Right lobe of liver (tissue), 6 donors: ENCODE results near the gene SIM1. TPM values are rescaled to one million over a fixed set of nuclear protein-coding genes. Genes with fewer than 3 reads are reported as not detected.

Source experiments
- ATAC-seq, 4 donors: fragments of 200-7000 bp; cut with Tn5 transposase; one replicate each; pipeline ENCODE4 v1.9.1; 2020; ENCODE audit warnings: mild to moderate bottlenecking in 4 of 4, moderate library complexity in 4 of 4
- DNase-seq, 3 donors: peaks; one replicate each; pipeline ENCODE4 v3.0.0-alpha.2; 2020
- H3K27ac ChIP-seq, 3 donors: fragments of 200-600 bp; one replicate each; pipeline ENCODE4 v1.8.0; 2022
- H3K27me3 ChIP-seq, 2 donors: fragments of 200-600 bp; one replicate each; pipeline ENCODE4 v1.8.0; 2022
- H3K36me3 ChIP-seq, 4 donors: fragments of 200-600 bp; sonication (generic) in 1 of 4; one replicate each; pipeline versions ENCODE4 v1.5.1 to v1.8.0; 2017 to 2022; ENCODE audit warnings: control low read depth in 1 of 4
- H3K4me1 ChIP-seq, 4 donors: fragments of 200-600 bp; sonication (generic) in 1 of 4; one replicate each; pipeline versions ENCODE4 v1.5.1 to v1.8.0; 2017 to 2022; ENCODE audit warnings: control low read depth in 1 of 4
- H3K4me3 ChIP-seq, 3 donors: fragments of 200-600 bp; one replicate each; pipeline ENCODE4 v1.8.0; 2022
- H3K9me3 ChIP-seq, 4 donors: fragments of 200-600 bp; sonication (generic) in 1 of 4; one replicate each; pipeline versions ENCODE4 v1.5.1 to v1.8.0; 2017 to 2022; ENCODE audit warnings: control low read depth in 1 of 4
- POLR2A ChIP-seq: fragments of 450-650 bp; IDR thresholded peaks from one replicate; pipeline ENCODE4 v1.6.1; 2017; ENCODE audit warnings: antibody characterized with exemption, mild to moderate bottlenecking
- WGBS: methylation state at CpG from one replicate; pipeline ENCODE4 v1.1.6; 2018; ENCODE audit warnings: low coverage, low lambda C conversion rate; ENCODE audit not compliant: insufficient coverage; ENCODE audit errors: missing lambda C conversion rate; 5-methylcytosine and 5-hydroxymethylcytosine counted together
- intact Hi-C, 2 donors: fragments of 100-400 bp; cut with DNase I; formaldehyde crosslinking; loops; one replicate each; pipeline versions ENCODE4 v1.11.2 to v1.14.1; 2022
- total RNA-seq, 6 experiments: library from RNA; depleted of rRNA in 2 of 6; stranded (reverse); fragments of >200 nt in 2 of 6; fragmentation: NEBNext Ultra II Directional in 3 of 6; extraction: Animal tissue kit (Norgen Biotek cat#: 25700) in 3 of 6; gene quantifications; one replicate each; pipeline versions ENCODE4 v1.1.0 to v1.2.4, GENCODE V29; 2016 to 2023
- TF ChIP-seq, protein P1 (sequence below), 4 donors: fragments of 200-600 bp in 3 of 4; fragments of 450-650 bp in 1 of 4; IDR thresholded peaks; one replicate each; pipeline versions ENCODE4 v1.5.1 to v1.8.0; 2016 to 2022; ENCODE audit warnings: antibody characterized with exemption in 4 of 4, mild to moderate bottlenecking in 2 of 4
- donor health status: DM: no; HTN: yes; CAD: no.
- donor health status: DM: no; HTN: no; CAD: no.
- donor health status: DM: no; HTN: no; CAD: no.
- donor health status: DM: no; HTN: yes; CAD: no.
- donor health status: DM: no; HTN: yes; CAD: no.

SIM1 gene
- total RNA-seq, 6 experiments from 2014 or later = 0.04 to 0.07 TPM; not detected in 4

DNA sequence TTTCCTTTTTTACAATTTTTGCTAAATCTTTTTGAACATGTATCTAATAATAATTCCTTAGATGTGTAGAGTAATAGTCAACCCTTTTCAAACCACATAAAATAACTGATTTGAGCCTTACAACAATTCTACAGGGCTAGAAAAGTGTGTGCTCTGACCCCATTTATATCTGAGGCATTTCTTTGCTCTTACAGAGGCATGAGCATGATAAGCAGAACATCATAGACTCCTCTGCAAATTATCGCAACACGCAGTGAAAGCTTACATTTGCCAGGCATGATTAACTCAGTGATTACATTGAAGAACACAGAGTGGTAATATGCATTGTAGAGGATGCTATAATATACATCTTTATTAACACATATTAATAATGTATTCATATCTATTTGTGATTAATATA lies 120.4 kb downstream of the SIM1 start:
- WGBS = 93% methylated on average over 2 of the region's 2 CpGs

DNA sequence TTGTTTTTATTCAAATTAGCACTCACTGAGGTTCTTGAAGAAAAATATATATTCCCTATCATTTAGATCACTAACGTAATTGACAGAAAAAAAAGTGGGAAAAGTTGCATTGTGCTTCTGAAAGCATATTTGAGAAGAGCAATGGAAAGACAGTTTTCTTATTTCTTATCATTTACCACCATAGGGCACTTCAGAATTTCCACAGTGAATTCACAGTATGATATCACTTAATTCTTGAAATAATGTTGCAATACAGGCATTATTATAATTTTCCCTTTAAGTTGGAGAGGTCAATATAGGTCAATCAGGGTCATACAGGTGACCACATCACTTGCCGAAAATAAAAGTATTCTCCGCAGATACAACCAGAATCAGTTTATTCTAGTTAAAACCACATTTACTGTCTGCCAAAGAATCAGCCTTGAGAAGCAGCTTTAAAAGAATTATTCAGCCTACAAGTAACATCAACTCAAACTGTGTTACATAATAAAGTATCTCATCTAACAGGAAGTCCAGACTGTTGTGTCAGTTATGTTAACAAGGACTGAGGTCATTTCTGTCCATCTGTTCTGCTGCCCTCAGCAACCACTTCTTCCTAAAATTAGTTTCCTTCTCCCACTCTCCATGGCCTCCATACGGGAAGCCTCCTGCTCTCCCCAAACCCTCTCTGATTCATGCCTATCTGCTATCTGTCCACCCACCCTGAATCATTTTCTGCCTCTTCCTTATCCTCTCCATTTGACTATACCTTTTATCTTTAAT lies 121.2 kb downstream of the SIM1 start:
- peak; percentile 24 to 61 (median 46) for ATAC-seq
- Histone ChIP-seq H3K27me3 (no peaks in the 10 kb centered on the region), H3K36me3 (no peaks in the 10 kb centered on the region), H3K4me1 (no peaks in the 10 kb centered on the region), H3K4me3 (no peak overlapping the region), H3K9me3 (no peaks in the 10 kb centered on the region), H3K27ac (no peak overlapping the region)
- no peak for TF ChIP-seq POLR2A
- TF ChIP-seq, protein P1, sequence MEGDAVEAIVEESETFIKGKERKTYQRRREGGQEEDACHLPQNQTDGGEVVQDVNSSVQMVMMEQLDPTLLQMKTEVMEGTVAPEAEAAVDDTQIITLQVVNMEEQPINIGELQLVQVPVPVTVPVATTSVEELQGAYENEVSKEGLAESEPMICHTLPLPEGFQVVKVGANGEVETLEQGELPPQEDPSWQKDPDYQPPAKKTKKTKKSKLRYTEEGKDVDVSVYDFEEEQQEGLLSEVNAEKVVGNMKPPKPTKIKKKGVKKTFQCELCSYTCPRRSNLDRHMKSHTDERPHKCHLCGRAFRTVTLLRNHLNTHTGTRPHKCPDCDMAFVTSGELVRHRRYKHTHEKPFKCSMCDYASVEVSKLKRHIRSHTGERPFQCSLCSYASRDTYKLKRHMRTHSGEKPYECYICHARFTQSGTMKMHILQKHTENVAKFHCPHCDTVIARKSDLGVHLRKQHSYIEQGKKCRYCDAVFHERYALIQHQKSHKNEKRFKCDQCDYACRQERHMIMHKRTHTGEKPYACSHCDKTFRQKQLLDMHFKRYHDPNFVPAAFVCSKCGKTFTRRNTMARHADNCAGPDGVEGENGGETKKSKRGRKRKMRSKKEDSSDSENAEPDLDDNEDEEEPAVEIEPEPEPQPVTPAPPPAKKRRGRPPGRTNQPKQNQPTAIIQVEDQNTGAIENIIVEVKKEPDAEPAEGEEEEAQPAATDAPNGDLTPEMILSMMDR (IDR thresholded peaks at IDR 0.05) = no peak
- intact Hi-C loops = no loop called here
- DNase-seq = no peak
- 35% methylated on average over 4 of the region's 4 CpGs for WGBS

More for the DNA sequence above, 120.4 kb downstream of the SIM1 start:
- no peaks in the 10 kb centered on the region for H3K27me3 ChIP-seq
- H3K4me1 ChIP-seq = no peaks in the 10 kb centered on the region
- TF ChIP-seq, protein P1 (IDR thresholded peaks at IDR 0.05) = no peak
- no peak for TF ChIP-seq POLR2A
- ATAC-seq = no peak
- no peak overlapping the region for H3K4me3 ChIP-seq
- H3K9me3 ChIP-seq = no peaks in the 10 kb centered on the region
- intact Hi-C loops = no loop called here
- no peak overlapping the region for H3K27ac ChIP-seq
- no peaks in the 10 kb centered on the region for H3K36me3 ChIP-seq
- no peak for DNase-seq

DNA sequence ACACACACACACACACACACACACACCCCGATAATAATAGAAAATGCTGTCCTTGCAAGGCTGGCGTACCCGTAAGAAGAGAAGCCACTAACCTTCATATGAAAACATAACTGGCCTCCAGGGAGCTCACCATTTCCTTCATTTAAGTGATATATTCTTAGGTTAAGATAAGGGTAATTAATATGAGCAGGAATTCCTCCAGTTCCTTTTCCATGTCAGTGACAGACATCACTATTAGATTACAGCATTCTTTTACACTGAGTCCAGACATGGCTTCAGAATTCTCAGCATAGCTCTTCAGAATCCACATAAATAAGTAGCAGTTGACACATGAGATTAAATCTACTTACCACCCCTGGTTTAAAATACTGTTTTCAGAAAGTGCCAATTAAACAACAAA lies 121.9 kb downstream of the SIM1 start:
- 57% methylated on average over 3 of the region's 3 CpGs for WGBS
- H3K9me3 ChIP-seq = no peaks in the 10 kb centered on the region
- no peaks in the 10 kb centered on the region for H3K36me3 ChIP-seq
- TF ChIP-seq, protein P1 (IDR thresholded peaks at IDR 0.05) = no peak
- TF ChIP-seq POLR2A = no peak
- no peaks in the 10 kb centered on the region for H3K27me3 ChIP-seq
- no peak overlapping the region for H3K27ac ChIP-seq
- DNase-seq = no peak
- no peak overlapping the region for H3K4me3 ChIP-seq
- intact Hi-C loops = no loop called here
- no peaks in the 10 kb centered on the region for H3K4me1 ChIP-seq
- no peak for ATAC-seq

DNA sequence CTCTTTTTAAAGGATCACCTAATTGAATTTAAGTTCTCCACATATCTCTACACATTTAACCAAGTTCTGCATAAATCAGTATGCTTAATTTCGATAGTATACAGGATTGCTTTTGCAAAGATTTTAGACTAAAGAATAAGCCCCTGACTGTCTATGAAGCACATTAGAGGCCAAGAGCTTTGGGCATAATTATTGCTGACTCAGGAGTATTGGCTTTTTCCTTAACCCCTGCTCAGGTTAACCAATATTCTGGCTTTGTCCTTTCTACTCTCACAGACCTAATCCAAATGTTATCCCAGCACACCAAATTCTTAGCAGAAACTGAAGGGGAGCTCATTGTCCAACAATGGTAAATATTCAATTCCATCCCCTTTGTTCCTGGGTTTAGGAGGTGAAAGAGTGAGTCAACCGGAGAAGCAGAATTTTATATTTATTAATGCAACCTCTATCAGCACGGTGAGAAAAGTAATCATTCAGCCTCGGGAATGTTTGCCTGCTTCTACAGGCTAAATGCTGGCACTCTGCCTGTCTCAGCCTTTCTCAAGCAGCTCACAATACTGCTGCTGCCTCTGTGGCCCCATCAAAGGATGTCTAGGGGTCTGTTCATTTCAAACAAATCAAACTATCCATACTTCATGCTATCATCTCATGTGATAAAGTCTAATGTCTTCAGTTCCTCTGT lies 125.0 kb downstream of the SIM1 start:
- Histone ChIP-seq H3K9me3 (no peaks in the 10 kb centered on the region), H3K27me3 (no peaks in the 10 kb centered on the region), H3K36me3 (no peaks in the 10 kb centered on the region), H3K4me1 (no peaks in the 10 kb centered on the region), H3K27ac (no peak overlapping the region), H3K4me3 (no peak overlapping the region)
- intact Hi-C loops = no loop called here
- WGBS = 57% methylated on average over 4 of the region's 4 CpGs
- TF ChIP-seq, protein P1 (IDR thresholded peaks at IDR 0.05) = no peak
- no peak for TF ChIP-seq POLR2A
- ATAC-seq (no peak), DNase-seq (no peak)
